Measurements from ENCODE around the gene LUZP2. TPM values are rescaled to one million over a fixed set of nuclear protein-coding genes. Genes with fewer than 3 reads are reported as not detected.

The LUZP2 gene
- total RNA-seq, 2 experiments from 2014 or later: not detected

DNA sequence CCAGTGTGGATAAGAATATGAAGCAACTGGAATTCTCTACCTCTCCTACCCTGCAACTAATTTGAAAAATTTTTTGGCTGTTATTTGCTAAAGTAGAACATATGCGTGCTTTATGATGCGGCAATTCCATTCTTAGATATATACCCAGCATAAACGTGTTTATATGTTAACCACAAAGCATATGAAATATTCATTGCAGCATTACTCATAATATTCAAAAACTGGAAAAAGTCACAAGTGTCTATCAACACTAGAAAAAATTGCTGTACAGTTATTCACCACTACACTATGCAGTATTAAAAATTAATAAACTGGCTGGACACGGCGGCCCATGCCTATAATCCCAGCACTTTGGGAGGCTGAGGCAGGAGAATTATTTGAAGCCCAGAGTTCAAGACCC, 226.4 kb downstream of the LUZP2 start:
- peaks cover 0 to 4% of the 10 kb centered on the region in 2 experiments for H3K9me3 ChIP-seq (ENCODE audit: control insufficient read depth in 1 of 2, insufficient read depth in 1 of 2, low read length in 2 of 2)
- Mint-ChIP-seq H3K27ac (no peak overlapping the region), H3K27me3 (no peaks in the 10 kb centered on the region), H3K9me3 (peaks cover 4% of the 10 kb centered on the region), H3K4me3 (no peak overlapping the region), H3K36me3 (ENCODE audit: low read depth) (no peaks in the 10 kb centered on the region), H3K4me1 (ENCODE audit: low read depth) (no peaks in the 10 kb centered on the region)
- DNase-seq (no peak), ATAC-seq (ENCODE audit: poor library complexity) (no peak)
- ChIA-PET POLR2A (no interaction called here), CTCF (no interaction called here)
- TF ChIP-seq, protein P1, sequence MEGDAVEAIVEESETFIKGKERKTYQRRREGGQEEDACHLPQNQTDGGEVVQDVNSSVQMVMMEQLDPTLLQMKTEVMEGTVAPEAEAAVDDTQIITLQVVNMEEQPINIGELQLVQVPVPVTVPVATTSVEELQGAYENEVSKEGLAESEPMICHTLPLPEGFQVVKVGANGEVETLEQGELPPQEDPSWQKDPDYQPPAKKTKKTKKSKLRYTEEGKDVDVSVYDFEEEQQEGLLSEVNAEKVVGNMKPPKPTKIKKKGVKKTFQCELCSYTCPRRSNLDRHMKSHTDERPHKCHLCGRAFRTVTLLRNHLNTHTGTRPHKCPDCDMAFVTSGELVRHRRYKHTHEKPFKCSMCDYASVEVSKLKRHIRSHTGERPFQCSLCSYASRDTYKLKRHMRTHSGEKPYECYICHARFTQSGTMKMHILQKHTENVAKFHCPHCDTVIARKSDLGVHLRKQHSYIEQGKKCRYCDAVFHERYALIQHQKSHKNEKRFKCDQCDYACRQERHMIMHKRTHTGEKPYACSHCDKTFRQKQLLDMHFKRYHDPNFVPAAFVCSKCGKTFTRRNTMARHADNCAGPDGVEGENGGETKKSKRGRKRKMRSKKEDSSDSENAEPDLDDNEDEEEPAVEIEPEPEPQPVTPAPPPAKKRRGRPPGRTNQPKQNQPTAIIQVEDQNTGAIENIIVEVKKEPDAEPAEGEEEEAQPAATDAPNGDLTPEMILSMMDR (IDR thresholded peaks at IDR 0.05): no peak
- H3K27ac ChIP-seq (ENCODE audit: low read depth in 1 of 2, low read length in 2 of 2): no peak overlapping the region
- H3K4me3 ChIP-seq (ENCODE audit: low read length): no peak overlapping the region
- no peaks in the 10 kb centered on the region for H3K36me3 ChIP-seq (ENCODE audit: insufficient read depth, low read length)
- intact Hi-C loops (cut with DNase I, micrococcal nuclease): no loop called here
- no peaks in the 10 kb centered on the region for H3K4me1 ChIP-seq (ENCODE audit: insufficient read depth, low read length)
- H3K27me3 ChIP-seq (ENCODE audit: control insufficient read depth in 1 of 2, insufficient read depth in 2 of 2, low read length in 2 of 2): no peaks in the 10 kb centered on the region

DNA sequence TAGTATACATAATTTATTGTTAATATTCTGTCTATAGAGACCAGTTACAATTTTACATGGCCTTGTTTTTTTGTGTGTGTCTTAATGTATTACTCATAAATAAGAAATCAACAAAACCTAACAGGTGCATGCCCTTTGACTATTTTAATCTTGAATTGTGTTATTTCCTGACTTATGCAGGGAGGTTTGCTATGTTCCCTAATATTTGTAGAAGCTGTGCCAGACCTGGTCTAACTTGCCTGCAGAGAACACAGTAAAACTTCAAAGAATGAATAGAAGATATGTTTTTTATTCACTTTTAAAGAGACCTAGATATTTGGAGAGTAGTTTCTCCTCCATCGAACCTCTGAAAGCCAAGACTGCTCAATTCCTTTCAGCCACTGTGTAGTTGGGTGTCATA, 234.7 kb downstream of the LUZP2 start:
- Histone ChIP-seq H3K9me3 (ENCODE audit: control insufficient read depth in 1 of 2, insufficient read depth in 1 of 2, low read length in 2 of 2) (no peaks in the 10 kb centered on the region), H3K27ac (ENCODE audit: low read depth in 1 of 2, low read length in 2 of 2) (no peak overlapping the region), H3K4me3 (ENCODE audit: low read length) (no peak overlapping the region), H3K36me3 (ENCODE audit: insufficient read depth, low read length) (no peaks in the 10 kb centered on the region), H3K4me1 (ENCODE audit: insufficient read depth, low read length) (no peaks in the 10 kb centered on the region), H3K27me3 (ENCODE audit: control insufficient read depth in 1 of 2, insufficient read depth in 2 of 2, low read length in 2 of 2) (no peaks in the 10 kb centered on the region)
- ATAC-seq (ENCODE audit: poor library complexity): no peak
- CTCF ChIA-PET: no interaction called here
- Mint-ChIP-seq H3K4me3 (no peak overlapping the region), H3K9me3 (peaks cover 1% of the 10 kb centered on the region), H3K4me1 (ENCODE audit: low read depth) (no peaks in the 10 kb centered on the region), H3K27ac (no peak overlapping the region), H3K27me3 (no peaks in the 10 kb centered on the region), H3K36me3 (ENCODE audit: low read depth) (no peaks in the 10 kb centered on the region)
- TF ChIP-seq, protein P1 (IDR thresholded peaks at IDR 0.05): no peak
- POLR2A ChIA-PET: no interaction called here
- no peak for DNase-seq
- intact Hi-C loops (cut with DNase I, micrococcal nuclease): no loop called here

DNA sequence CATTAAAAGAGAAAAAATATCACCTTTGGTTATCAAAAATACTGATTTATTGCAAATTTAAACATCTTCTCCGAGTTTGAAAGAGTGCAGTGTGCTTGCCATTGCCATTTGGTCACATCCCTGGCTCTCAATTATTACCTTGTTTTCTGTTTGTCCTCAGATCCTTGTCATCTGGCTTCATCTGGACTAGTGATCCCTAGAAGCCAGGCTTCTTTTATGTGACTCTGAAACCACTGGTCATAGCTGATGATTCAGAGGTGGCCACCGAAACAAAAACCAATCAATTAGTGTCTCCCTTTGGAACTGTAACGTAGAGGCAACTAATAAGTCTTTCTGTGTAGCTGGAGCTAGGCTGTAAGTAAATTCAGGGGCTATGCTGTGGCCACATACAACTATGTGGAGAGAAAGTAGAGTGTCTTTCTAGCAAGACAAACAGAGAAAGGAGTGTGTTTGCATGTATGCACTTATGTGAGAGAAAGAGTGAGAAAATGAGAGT, 237.9 kb downstream of the LUZP2 start:
- POLR2A ChIA-PET: no interaction called here
- intact Hi-C loops (cut with DNase I, micrococcal nuclease): no loop called here
- H3K36me3 ChIP-seq (ENCODE audit: insufficient read depth, low read length): no peaks in the 10 kb centered on the region
- Mint-ChIP-seq H3K27me3 (no peaks in the 10 kb centered on the region), H3K4me1 (ENCODE audit: low read depth) (peaks cover 4% of the 10 kb centered on the region), H3K27ac (no peak overlapping the region), H3K36me3 (ENCODE audit: low read depth) (no peaks in the 10 kb centered on the region), H3K4me3 (no peak overlapping the region), H3K9me3 (peaks cover under 1% of the 10 kb centered on the region)
- no peak overlapping the region for H3K4me3 ChIP-seq (ENCODE audit: low read length)
- no peak for ATAC-seq (ENCODE audit: poor library complexity)
- H3K27me3 ChIP-seq (ENCODE audit: control insufficient read depth in 1 of 2, insufficient read depth in 2 of 2, low read length in 2 of 2): no peaks in the 10 kb centered on the region
- no peaks in the 10 kb centered on the region for H3K4me1 ChIP-seq (ENCODE audit: insufficient read depth, low read length)
- no peak overlapping the region for H3K27ac ChIP-seq (ENCODE audit: low read depth in 1 of 2, low read length in 2 of 2)
- no peak for DNase-seq
- H3K9me3 ChIP-seq (ENCODE audit: control insufficient read depth in 1 of 2, insufficient read depth in 1 of 2, low read length in 2 of 2): peaks cover 0 to 3% of the 10 kb centered on the region in 2 experiments
- CTCF ChIA-PET: no interaction called here
- TF ChIP-seq, protein P1 (IDR thresholded peaks at IDR 0.05): no peak
